SKM-1 treated with dmso at 0.1 percent for 144 hours (cell line): ENCODE results near the gene DGKE.

Experiments used
- DNase-seq: peaks from one replicate; lab custom pipeline; 2025; ENCODE audit not compliant: unreplicated experiment; lab: John Stamatoyannopoulos, UW

DGKE gene

DNA sequence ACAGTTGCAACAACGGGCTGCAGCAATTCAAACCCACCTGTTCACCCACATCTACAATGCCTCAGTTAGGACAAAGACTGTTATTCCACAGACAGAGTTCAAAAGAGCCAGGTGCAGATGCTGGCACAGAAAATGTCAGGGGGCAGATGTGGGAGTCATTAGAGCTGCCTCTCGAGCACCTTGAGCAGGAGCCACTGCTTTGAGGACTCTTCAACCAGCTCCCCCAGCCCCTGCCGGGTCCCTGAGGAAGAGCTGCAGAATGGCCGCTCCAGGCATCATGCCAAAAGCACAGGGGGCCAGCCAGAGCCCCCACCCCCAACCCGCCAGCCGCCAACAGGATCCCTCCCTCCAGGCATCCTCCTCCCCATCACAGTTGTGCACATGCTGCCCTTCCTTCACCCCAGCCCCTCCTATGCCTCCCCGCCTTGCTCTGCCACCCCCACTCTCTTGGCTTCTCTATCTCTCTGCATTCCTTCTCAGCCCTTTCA is 21.0 kb upstream of the DGKE start:
- DNase-seq: no peak

DNA sequence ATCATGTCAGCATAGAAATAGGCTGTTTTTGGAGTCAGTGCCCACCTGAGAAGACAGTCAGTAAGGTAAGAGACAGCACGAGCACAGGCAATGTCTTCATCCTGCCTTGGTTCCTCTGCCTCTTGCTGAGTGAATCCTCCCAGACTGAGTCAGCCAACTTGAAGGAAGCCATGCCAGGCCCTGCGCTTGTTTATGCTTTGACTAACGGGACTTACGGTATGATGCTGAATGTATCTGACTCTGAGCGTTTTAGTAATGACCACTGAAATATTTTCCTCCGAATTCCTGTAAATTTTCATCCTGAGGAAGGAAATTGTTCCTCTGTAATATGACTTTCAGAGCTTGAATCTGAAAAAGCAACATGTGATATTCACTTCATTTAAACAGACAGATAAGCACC is 18.2 kb upstream of the DGKE start:
- DNase-seq: no peak

DNA sequence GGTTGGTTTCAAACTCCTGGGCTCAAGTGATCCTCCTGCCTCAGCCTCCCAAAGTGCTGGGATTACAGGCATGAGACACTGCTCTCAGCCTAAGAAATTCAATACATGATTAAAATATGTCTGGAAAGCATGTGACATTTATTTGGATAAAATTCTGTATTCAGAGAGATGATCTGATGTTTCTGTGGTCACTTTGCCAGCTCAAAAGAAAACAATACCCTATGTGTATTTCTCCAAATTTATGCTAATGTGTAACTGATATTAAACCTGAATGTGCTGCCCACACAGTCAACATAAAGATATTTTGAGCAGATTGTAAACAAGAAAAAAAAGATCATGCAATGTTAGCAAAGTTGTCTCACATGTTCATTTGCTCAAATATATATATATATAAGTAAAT is 16.9 kb upstream of the DGKE start:
- DNase-seq: no peak

DNA sequence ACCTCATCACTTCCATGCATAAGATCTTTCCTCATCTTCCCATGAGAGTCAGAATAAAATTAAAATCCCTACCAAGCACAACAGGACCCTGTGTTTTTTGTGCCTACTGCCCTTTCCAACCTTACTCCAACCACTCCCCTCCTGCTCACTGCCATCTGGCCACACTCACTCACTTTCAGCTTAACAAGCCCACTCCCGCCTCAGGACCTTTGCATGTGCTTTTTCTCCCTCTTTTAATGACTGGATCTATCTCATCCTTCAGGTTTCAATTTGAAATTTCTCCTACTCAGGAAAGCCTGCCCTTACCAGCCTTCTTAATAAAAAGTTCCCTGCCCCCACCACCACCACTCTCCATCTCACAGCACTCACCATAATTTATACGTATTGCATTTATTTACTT is 14.9 kb upstream of the DGKE start:
- DNase-seq: no peak

DNA sequence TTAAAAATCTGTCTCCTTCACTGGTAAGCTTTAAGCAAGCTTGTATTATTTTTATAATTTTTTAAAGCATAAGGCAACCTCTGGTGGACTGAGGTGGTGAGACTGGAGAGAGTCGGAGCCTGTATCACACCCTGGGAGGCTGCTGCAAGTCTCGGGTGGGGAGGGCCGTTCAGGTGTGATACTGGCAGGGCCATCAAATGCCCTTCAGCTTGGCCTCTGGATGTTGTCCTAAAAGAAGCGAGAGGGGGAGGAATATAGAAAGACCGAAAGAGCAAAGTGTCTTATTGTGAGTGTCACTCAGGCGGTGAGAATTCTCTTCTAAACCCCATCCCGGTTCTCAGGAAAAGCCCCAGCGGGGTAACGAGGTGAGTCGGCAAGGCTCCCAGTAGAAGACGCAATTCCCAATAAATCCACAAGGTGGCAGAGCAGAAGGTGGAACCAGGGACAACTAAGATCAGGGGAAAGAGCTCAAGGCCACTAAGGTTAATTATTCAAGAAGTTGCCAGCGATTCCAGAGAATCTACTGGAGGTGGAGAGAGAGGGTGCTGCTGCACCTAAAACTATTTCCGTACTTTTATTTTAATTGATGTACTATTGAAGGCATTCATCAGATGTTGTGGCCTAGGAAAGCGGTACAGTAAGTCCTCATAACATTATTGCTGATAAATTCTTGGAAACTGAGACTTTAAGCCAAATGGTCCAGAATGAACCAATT is 14.4 kb upstream of the DGKE start:
- peak; percentile 66 for DNase-seq

DNA sequence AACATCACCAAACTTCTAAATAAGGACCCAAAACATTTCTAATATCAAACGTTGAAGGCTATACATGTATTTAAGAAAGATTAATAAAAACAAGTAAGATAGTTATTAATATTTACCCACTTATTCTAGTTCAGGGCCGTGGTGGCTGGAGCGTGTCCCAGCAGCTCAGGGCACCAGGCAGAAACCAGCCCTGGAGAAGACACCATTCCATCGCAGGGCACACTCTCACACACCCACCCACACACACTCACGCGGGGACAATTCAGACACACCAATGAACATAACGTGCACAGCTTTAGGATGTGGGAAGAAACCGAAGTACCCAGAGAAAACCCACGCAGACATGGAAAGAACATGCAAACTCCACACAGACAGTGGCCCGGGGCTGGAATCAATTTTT is 13.7 kb upstream of the DGKE start:
- DNase-seq: no peak

DNA sequence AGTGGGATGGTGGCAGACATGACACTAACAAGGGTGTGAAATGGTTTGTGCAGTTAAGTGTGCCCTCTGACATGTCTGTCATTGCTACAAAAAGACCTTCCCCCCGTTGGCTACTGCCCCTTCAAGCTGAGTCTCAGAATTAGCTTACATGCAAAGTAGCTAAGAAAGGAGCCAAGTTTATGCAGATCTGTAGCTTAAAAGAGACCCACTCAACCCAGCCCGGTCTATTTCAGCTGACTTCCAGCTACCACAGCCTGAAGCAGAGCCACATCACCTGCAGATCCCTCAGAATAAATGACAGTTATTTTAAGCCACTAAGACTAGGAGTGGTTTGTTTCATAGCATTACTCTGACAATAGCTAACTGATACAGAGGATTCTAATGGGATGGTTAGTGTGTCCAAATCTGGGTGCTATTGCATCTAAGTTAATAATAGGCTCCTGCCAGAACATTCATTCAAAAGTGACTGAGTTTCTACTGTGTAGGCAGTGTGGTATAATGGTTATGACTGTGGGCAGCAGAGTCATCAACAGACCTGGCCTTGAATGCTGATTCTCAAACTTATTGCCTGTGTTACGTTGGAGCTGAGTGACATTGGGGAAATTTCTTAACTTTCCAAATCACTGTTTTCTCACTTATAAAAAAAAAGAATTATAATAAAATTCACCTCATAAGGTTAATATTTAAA is 12.0 kb upstream of the DGKE start:
- no peak for DNase-seq

DNA sequence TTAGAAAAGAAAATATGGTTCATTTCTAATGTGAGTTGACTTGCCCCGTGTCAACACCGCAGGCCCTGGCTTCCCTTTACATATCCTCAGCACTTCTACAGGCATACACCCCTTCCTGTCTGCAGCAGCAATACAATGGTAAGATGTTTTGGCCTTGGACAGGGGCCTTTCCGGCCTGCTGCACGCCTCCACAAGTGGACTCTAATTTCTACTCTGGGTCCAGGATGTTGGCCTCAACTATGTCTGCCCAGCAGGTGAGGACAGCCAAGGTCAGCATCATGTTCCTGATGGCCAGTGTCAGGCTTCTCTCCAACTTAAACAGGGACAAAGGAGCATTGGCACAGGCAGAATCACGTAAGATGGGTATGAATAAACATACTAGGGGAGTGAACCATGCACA is 11.2 kb upstream of the DGKE start:
- DNase-seq: no peak

DNA sequence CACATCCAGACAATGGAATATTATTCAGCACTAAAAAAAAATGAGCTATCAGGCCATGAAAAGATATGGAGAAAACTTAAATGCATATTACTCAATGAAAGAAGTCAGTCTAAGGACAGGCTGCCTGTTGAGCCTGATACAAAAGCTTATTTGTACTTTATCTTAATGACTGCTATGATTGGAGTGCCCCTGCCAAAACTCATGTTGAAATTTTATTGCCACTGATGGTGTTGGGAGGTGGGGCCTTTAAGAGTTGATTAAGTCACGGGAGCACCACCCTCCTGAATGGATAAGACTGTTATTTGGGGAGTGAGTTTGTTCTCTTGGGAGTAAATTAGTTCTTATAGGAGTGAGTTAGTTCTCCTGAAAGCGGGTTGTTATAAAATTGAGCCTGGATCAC is 10.1 kb upstream of the DGKE start:
- DNase-seq: no peak

DNA sequence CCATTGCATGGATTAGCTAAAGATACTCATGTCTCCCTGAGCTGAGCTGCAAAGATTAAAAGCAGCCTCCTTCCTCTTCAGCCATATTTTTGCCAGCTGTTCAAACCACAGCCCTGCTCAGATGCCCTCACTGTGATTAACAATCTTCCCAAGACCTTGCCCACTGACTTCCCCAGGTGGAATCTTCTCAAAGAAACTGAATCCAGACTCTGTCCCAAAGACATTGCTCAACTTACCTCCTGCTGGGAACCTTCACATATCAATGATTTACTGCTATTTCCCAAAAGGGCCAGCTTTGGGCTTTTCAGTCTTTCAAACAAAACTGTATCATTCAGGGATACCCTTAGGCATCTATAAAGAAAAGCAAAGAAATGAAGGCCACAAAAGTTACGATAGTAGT is 9.4 kb upstream of the DGKE start:
- no peak for DNase-seq

DNA sequence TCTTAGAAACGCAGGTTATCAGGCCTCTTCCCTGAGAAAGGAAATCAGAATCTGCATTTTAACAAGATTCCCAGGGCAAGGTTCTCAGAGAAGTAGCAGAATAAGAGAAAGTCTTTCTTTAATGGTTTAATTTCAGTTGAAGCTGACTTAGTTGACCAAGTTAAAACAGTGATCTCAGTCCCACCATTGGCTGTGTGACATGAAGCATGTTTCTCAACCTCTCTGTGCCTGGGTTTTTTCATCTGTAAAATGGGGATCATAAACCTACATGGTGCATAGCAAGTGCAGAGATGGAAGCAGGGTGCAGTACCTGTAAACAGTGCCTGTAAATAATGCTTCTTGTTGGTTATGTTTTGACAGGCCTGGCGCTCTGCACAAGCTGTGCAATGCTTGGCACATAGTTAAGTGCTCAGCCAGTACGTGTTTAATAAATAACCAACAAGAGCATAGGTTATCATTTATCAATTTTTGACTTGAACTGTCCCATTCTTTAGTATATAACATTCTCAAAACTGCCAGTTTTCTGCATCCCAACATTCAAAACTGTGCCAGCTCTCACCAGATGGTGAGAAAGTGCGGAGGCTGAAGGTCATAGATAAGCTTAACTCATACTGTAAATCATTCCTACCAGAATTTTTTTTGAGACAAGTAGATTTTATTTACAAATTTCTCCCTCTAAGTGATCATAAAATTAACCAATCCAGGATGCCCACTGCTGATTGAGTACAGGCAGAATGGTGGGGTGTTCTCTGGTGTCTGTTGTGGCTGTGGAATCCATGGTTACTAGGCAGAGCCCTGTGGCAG is 7.1 kb upstream of the DGKE start:
- no peak for DNase-seq

DNA sequence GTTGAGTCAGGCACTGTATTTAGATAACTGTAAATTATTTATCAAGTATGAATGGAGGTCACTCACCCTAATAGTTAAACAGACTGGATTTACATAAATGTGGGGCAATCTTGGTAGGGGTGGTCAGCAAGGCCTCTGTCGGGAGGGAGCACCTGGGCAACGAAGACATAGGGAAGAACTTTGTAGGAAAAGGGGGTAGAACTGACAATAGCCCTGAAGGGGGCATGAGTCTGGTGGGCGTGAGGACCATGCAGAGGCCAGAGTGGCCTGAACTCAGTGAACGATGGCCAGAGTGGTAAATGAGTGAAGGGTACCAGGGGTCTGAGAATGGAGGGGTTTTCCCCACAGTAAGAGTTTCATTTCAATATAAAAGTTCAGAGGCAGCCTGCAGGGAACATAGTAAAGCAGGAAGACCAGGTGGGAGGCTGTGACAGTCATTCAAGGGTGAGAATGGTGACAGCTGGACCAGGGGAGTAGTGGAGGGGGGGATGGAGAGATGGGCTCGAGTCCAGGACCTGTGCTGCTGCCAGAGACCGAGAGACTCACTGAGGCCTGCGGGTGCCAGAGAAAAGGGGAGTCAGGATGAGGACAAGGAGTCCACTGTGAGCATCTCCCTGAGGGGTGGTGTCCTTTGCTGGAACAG is 3.1 kb upstream of the DGKE start:
- DNase-seq: no peak

DNA sequence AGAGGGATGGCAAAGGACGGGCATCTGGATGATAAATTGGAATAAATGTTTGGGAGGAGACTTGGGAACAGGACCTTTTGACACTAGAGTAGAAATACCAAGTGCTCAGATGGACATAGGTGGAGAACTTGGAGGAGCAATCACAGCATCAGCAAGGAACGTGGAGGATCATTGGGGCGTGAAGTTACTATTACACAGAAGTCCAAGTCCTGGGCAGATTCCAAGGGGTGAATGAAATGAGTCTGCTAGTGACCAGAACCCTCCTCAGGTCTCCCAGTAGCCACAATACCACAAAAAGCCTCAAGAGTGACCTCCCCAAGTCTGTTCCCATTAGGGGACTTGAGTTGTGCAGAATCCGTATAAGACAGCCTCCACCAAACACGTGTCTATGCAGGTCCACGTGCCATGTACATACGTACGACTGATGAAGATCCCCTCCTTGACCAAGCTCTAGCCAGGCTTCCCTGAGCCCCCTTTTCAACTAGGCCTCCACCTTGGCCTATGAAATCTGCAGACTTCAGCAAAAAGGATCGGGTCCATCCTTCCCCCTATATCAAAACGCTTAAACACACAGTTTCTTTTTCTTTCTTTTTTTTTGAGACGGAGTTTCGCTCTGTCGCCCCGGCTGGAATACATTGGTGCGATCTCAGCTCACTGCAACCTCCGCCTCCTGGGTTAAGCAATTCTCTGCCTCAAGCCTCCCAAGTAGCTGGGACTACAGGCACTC is 2.4 kb upstream of the DGKE start:
- no peak for DNase-seq

DNA sequence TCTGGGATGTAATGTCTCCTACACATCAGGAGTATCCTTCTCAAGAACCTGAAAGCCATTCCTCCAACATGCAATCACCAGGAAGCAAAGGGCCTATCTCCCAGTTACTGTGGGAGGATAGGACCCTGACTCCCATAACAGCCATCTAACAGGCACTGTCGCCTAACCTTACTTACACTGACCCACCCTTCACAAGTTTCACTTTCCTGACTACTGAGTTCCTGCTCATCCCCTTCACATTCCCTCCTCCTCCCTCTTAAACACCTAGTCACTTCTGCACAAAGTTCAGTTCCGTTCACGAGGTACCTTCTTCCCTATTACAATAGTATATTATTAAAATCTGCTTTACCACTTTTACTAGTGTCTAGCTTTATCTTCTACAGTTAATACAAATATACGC is 1.5 kb upstream of the DGKE start:
- no peak for DNase-seq

DNA sequence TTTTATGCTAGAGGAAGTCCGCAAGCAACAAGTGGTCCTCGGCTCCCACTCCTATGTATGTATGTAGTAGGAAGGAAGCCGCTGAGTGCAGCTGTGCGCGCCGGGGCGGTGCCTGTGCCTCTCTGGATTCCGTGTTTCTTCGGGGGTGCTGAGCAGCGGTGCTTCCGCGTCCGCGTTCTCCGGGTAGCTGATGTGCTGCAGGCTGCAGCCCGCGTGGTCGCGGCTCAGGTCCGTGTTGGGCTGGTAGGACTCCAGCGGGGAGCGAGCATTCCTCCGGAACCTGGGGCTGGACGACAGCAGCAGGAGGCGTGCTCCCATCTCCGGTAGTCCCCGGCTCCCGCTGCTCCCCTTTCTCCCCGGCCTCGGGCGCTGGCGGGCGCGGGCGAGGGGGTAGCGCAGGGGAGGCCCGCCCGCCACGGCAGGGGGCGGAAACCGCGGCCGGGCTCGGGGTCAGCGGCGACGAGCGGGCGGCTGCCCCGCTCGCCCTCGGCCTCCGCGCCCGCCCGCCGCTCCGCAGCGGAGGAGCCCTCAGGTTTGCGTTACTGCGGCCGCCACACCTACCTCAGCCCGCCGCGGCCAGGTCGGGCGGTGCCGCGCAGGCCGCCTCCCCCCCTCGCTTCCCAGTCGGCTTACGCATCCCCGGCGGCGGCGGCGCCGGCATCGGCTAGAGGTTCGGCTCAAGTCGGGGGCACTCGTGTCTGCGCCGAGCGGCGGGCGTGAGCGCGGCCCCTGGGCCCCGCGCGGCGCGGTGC is 718 bp upstream of the DGKE start:
- DNase-seq: peak; percentile 88

DNA sequence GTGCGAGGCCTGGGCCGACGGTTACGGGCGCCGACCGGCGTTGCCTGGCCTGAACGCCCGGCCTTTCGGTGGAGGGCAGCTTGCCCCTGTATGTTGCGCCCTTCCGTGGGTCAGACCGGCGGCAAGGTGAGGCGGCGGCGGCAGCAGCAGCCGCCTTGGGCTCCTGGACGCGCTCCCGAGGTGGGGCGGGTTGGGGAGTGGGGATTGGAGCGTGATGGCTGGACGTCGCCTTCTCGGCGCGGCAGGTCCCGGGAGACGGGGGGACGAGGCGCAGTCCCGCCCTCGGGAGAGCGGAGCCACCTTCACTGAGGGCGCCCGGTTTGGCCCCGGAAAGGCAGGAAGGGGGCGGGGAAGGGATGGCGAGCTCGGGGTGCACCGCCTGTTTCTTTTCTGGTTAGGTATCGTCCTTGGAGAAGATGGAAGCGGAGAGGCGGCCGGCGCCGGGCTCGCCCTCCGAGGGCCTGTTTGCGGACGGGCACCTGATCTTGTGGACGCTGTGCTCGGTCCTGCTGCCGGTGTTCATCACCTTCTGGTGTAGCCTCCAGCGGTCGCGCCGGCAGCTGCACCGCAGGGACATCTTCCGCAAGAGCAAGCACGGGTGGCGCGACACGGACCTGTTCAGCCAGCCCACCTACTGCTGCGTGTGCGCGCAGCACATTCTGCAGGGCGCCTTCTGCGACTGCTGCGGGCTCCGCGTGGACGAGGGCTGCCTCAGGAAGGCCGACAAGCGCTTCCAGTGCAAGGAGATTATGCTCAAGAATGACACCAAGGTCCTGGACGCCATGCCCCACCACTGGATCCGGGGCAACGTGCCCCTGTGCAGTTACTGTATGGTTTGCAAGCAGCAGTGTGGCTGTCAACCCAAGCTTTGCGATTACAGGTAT is 671 bp downstream of the DGKE start:
- peak; percentile 41 for DNase-seq

DNA sequence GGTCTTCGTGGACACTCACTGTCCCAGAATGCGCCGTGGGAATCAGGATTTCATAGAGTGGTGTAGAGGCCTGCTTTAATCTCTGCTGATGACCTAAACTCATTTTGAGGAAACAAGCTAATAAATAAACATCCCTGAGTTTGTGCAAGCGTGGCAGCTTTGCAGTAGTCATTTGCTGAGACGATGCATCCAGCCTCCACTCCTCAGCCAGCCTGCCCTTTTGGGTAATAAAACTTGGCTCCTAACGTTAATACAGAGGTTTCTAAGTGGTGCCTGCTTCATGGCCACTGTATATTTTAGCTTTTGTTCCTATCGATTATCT is 1.3 kb downstream of the DGKE start:
- no peak for DNase-seq

DNA sequence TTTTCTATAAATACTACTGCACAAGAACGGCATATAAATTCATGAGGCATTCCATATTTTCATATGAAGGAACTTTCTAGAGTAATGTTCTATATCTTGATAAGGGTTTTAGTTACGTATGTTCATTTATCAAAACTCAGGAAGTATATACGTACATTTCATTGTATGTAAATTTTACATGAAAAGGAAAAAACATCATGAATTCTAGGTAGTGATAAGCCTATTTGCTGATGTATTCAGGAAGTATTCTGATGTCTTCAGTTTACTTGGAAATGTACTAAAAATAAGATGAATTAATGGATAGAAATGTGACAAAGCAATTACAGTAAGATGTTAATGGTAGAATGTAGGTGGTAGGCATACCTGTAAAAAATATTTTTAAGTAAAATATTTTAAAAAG is 4.7 kb downstream of the DGKE start:
- no peak for DNase-seq

DNA sequence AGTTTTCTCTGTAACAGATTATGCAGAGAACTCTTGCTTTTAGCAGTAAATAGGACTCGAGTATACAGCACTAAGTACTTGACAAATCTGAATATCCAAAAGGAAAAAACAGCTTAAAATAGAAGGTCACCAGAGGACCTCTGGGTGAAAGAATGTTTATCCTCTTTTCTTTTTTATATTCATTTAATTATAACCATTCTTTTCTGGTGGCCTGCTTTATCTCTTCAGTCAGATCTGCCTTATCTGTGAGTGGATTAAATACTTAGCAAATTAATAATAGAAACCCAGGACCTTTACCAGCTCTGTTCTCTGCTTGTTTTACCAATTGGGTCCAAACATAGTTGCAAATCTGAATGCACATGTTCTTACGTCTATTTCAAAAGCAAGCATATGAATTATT is 8.6 kb downstream of the DGKE start:
- no peak for DNase-seq
